Measurements from ENCODE around the gene TECR. TPM values are rescaled to one million over a fixed set of nuclear protein-coding genes. Genes with fewer than 3 reads are reported as not detected.

Gene TECR
- total RNA-seq, 1 donor from 2014 or later = 177 TPM

DNA sequence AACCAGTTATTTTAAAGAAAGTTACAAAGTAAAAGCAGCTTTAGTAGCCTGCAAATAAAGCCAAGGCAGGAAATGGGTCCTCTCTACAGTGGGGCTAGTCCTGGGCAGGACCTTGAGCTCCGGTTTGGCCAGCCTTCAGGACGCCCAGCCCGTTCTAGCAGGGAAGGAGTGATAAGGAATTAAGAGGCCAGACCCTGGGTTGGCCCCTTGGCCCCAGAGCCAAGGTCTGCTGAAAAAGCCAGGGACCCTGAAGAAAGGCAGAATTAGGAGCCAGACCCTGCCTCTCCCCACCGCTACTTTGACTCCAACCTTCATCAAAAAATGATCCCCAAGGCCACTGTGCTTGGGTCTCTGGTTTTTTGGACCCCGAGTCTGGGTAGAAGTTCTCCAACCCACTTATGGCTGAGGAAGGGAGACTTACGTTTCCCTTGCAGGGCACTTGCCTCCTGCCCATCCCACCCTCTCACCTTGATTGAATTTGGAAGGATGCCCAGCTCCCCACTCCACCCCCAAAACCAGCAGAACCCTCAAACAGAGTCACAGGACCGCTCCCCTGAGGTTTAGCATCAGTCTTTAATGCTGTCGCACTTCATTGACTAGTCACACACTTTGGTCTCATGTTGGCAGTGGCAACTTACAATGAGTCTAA, 15.1 kb upstream of the TECR start:
- H3K4me3 Mint-ChIP-seq = peak overlapping the region; percentile 94
- H3K27me3 Mint-ChIP-seq (ENCODE audit: low read depth) = no peaks in the 10 kb centered on the region
- H3K36me3 Mint-ChIP-seq (ENCODE audit: low read depth) = peaks cover 25% of the 10 kb centered on the region
- no peak overlapping the region for H3K27ac Mint-ChIP-seq (ENCODE audit: unreplicated experiment)
- H3K9me3 Mint-ChIP-seq = no peaks in the 10 kb centered on the region
- peaks cover 57% of the 10 kb centered on the region for H3K4me1 Mint-ChIP-seq
- TF ChIP-seq, protein P1, sequence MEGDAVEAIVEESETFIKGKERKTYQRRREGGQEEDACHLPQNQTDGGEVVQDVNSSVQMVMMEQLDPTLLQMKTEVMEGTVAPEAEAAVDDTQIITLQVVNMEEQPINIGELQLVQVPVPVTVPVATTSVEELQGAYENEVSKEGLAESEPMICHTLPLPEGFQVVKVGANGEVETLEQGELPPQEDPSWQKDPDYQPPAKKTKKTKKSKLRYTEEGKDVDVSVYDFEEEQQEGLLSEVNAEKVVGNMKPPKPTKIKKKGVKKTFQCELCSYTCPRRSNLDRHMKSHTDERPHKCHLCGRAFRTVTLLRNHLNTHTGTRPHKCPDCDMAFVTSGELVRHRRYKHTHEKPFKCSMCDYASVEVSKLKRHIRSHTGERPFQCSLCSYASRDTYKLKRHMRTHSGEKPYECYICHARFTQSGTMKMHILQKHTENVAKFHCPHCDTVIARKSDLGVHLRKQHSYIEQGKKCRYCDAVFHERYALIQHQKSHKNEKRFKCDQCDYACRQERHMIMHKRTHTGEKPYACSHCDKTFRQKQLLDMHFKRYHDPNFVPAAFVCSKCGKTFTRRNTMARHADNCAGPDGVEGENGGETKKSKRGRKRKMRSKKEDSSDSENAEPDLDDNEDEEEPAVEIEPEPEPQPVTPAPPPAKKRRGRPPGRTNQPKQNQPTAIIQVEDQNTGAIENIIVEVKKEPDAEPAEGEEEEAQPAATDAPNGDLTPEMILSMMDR (conservative IDR thresholded peaks at IDR 0.05) = no peak
- DNase-seq (ENCODE audit: low read depth, low spot score) = no peak

DNA sequence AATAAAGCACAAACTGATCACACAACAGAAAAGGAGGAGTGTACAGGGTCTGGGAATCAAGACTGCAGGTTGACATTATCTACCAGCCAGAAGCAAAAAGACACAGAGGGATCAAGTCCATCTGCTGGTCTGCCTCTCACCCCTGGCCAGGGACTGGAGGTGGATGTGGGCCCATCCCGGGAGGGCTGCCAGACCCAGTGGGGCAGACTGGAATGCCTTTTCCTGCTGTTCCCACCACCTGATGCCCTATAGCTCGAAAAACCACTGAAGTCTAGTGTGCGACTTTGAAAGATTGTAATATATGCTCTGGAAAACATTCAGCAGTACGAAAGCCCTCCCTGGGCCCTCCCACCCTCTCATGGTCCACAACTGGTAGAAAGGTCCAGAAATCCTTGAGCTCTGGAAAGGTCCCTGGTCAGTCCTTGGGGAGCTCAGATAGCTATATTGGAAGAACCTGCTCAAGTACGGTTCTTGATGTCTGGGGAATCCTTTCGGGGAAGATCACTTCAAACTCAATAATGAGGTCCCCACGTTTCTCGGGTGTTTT, 13.8 kb upstream of the TECR start:
- peak overlapping the region; percentile 79 for H3K27ac Mint-ChIP-seq (ENCODE audit: unreplicated experiment)
- no peaks in the 10 kb centered on the region for H3K9me3 Mint-ChIP-seq
- H3K4me3 Mint-ChIP-seq = peak overlapping the region; percentile 94
- H3K4me1 Mint-ChIP-seq = peaks cover 60% of the 10 kb centered on the region
- peaks cover 25% of the 10 kb centered on the region for H3K36me3 Mint-ChIP-seq (ENCODE audit: low read depth)
- H3K27me3 Mint-ChIP-seq (ENCODE audit: low read depth) = peaks cover 2% of the 10 kb centered on the region
- TF ChIP-seq, protein P1 (conservative IDR thresholded peaks at IDR 0.05) = no peak
- no peak for DNase-seq (ENCODE audit: low read depth, low spot score)

DNA sequence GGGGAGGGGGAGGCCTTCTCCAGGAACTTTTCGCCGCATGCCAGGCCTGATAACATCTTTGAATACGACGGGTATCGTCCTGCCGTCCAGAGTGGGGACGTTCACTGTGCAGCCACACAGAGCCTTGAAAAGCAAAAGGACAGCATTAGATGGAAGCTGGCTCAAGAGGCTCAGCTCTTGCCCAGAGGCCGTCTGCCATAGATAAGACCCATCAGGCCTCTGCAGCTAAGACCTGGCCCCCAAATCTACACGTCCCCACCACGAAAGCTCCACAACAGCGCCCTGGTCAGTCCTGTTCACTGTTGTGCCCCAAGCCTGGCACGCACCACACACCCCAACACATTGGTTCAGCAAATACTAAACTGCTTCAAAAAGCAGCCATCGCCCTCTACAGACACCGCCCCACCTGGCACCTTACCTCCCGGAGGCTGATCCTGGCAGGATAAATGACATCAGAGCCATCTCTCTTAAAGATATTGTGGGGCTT, 13.3 kb upstream of the TECR start:
- TF ChIP-seq, protein P1 (conservative IDR thresholded peaks at IDR 0.05) = no peak
- Mint-ChIP-seq H3K36me3 (ENCODE audit: low read depth) (peaks cover 25% of the 10 kb centered on the region), H3K4me3 (peak overlapping the region; percentile 94), H3K27ac (ENCODE audit: unreplicated experiment) (no peak overlapping the region), H3K9me3 (no peaks in the 10 kb centered on the region), H3K4me1 (peaks cover 55% of the 10 kb centered on the region), H3K27me3 (ENCODE audit: low read depth) (peaks cover 2% of the 10 kb centered on the region)
- DNase-seq (ENCODE audit: low read depth, low spot score) = no peak

DNA sequence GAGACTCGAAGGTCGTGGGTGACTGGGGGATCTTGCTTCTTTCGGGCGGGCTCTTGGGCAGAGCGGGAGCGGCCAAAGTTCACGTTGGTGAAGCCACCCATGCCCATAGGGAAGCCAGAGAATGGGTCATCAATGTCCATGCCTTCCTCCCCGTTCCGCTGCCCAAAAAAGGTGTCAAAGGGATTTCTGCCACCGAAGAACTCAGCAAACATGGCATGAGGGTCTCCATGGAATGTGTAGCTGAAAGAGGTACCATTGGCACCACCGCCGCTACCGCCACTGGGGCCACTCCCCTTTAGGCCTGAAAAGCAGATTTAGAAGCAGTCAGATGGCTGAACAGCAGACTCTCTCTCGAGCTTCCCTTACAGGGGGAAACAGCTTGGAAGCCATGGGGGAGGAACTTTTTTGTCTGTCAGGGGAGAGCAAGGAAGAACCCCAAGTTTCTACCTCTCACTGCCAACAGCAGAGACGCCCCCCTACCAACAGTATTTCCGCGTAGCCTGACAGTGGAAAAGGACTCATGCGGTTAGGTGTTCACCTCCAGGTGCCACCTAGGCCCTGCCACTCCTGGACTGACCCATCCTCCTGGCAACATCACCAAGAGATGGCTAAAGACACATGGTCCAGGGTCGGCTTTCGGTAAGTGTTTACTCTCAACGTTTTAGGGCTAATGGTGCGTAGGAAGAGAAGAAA, 12.5 kb upstream of the TECR start:
- Mint-ChIP-seq H3K4me3 (peak overlapping the region; percentile 94), H3K27ac (ENCODE audit: unreplicated experiment) (peak overlapping the region; percentile 73), H3K27me3 (ENCODE audit: low read depth) (peaks cover 2% of the 10 kb centered on the region), H3K36me3 (ENCODE audit: low read depth) (peaks cover 25% of the 10 kb centered on the region), H3K9me3 (no peaks in the 10 kb centered on the region), H3K4me1 (peaks cover 52% of the 10 kb centered on the region)
- TF ChIP-seq, protein P1 (conservative IDR thresholded peaks at IDR 0.05) = no peak
- DNase-seq (ENCODE audit: low read depth, low spot score) = no peak

DNA sequence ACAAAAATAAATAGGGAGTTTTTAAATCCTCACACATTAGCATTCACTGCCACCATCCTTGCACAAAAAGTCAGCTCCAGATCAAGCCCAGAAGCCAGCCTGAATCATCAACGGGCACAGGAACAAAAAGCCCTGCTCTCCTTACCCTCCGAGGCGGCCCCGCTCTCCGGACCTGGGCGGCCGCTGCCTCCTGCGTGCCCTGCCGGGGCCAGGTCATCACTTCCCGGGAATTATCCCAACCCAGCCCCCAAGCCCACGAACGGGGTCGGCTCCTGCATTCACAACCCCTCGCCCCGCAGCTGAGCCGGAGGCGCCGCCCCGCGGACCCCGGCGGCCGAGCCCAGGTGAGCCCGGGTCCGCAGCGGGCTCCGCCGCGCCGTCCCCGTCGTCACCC, 12.0 kb upstream of the TECR start:
- peaks cover 2% of the 10 kb centered on the region for H3K27me3 Mint-ChIP-seq (ENCODE audit: low read depth)
- H3K4me1 Mint-ChIP-seq = peaks cover 57% of the 10 kb centered on the region
- DNase-seq (ENCODE audit: low read depth, low spot score) = no peak
- no peak overlapping the region for H3K27ac Mint-ChIP-seq (ENCODE audit: unreplicated experiment)
- H3K36me3 Mint-ChIP-seq (ENCODE audit: low read depth) = peaks cover 25% of the 10 kb centered on the region
- no peaks in the 10 kb centered on the region for H3K9me3 Mint-ChIP-seq
- H3K4me3 Mint-ChIP-seq = peak overlapping the region; percentile 94
- TF ChIP-seq, protein P1 (conservative IDR thresholded peaks at IDR 0.05) = no peak
